Hematopoietic multipotent progenitor cell treated with erythropoietin and hydrocortisone succinate and interleukin-3 and kit ligand, for 8 days (in vitro differentiated cells): Measurements from ENCODE around the gene ITIH4.

Experiments
- DNase-seq: peaks from one replicate; pipeline ENCODE4 v3.0.0-alpha.2; 2015

The ITIH4 gene

DNA sequence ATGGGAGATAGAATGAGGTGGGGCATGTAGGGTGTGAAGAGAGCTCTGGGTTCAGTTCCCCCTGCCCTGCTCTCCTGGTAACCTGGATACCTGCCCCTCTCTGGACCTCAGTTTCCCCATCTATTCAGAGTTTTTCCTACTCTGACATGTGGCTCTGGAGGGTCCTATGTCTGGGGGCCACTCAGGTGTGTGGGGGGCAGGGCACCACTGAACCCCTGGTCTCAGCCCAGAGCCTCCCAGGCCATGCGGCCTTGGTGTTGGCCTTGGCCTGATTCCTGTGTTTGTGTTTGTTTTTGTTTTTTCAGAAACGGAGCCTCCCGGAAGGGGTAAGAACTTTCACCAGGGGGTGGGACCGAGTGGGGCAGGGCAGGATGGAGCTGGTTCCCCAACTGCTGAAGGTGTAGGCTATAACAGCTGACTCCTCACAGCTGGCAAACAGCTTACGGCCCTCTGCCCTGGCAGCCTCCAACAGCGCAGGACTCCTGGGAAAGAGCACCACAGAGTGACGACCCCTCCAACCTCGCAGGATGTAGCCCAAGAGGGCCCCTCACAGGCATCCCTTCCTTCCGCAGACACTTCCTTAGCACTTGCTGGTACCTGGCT, 35.1 kb downstream of the ITIH4 start:
- DNase-seq, result no peak

DNA sequence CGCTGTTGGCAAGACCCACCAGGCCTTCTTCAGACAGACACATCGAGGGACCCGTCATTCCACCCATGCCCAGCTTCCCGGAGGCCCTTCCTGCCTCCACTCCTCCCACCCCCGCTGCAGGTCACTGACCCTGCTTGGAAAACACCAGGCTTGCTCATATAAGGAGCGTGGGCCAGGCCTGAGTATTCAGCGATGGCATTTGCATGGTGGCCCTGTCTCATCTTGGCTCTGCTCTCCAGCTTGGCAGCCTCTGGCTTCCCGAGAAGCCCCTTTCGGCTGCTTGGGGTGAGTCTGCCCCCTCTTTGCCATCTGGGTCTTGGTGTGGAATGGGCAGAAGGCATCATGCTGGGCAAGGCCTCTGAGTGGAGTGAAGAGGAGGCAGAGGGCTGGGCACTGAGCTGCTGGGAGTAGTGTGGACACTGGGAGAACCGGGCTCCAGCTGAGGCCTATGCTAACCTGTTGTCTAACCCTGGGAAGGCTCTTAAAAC, 35.8 kb downstream of the ITIH4 start, which contains the start of gene ITIH3:
Gene ITIH3, plus strand, starts transcription at position 185 of the 488 bp plus-strand sequence. Its CDS starts 8 bp downstream, at position 193.
- no peak for DNase-seq

DNA sequence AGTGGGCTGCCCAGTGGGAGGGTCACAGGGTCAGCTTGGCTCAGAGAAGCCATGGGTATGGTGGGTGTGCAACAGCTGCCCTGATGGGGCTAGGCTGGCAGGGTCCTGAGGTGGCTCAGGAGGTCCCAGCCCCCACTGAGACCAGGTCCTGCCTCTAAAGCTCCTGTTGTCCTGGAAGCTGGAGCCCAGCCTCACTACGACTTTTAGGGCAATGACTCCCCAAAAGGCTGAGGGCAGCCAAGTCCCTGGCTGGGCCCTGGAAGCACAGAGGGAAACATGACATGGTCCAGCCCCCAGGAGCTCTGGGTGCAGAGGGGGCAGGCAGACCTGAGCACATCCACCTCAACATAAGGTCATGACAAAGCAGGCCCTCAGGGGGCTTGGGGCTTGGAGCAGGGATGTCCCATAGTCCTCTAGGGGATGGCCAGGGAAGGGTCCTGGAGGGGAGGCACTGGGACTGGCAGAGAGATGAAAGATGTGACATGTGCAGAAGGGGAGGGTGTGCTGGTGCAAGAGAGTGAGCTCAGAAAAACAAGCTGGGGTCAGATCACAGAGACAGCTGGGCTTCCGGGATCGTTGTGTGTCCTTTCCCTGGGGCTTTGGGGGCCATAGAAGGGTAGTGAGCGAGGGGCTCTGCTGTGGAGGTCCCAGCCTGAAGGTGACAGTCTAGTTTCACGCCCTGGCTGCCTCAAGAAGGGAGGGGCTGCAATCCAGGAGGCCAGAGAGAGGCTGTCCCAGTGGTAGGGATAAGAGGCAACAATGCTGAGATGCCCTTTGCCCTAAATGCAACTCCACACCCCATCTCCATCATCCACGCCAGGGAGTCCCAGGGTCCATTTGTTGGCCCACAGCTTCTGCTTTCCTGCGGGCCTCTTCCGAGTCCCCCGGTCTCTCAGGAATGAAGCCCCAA, 36.5 kb downstream of the ITIH4 start:
- no peak for DNase-seq

DNA sequence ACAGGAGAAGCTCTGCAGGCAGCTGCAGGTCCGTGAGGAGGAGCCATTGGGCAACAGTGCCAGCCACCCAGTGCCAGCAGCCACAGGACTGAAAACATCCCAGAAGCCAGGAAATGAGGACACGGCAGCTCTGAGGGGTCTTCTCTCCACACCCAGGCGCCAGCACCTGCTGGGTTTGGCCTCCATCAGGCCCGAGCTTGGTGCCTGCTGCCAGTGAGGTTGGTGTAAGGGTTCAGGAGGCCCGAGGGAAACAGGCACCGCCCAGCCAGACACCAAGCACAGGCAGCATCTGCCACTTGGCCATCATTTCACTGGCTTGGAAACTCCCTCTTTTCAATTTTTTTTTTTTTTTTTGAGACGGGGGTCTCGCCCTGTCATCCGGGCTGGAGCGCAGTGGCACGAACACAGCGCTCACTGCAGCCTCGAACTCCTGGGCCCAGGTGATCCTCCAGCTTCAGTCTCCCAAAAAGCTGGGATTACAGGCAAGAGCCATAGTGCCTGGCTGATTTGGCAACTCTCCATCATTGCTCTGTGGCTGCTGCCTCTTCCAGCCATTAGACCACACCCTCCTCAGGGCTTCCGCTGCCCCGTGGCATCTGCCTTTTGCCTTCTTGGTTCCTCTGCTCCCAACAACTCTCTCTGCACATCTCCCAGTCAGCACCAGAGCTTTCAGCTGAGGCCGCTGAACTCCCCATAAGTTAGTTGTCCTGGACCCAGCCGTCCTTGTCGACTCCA, 37.3 kb downstream of the ITIH4 start:
- DNase-seq, result peak; percentile 53

DNA sequence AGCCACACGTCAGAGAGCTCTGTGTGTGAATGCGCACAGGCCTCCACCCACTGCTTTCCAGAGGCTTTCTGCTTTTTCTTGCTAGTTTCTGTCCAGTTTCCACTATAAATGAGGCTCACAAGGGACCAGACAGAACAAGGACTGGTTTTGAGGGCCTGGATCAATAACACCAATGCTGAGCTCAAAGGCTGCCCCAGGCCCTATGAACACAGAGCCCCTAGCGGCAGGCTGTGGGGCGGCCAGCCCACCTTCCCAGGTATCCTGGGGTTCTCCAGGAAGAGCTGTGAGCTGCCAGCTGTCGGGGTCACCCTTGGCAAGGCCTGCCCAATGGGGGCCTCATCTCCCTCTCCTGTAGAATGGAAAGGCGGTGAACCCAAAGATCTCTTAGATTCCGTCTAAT, 38.1 kb downstream of the ITIH4 start:
- DNase-seq, result no peak

DNA sequence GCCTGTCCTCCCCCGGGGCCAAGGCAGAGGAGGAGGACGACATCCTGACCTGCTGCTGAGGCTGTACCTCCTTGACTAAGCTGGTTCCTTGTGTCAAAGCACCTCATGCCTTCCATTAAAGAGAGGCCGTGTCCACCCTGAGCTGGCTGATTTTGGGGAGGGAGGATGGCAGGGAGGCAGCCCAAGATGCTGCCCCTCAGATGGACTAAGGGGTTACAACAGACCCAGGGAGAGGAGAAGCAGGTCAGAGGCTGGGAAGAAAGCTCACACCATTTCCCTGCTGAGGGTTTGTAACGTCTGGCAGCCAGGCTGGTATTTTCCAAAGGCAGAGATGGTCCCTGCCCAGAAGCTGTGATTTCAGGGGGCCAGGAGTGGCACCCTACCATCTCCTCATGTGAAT, 38.5 kb downstream of the ITIH4 start:
- no peak for DNase-seq

DNA sequence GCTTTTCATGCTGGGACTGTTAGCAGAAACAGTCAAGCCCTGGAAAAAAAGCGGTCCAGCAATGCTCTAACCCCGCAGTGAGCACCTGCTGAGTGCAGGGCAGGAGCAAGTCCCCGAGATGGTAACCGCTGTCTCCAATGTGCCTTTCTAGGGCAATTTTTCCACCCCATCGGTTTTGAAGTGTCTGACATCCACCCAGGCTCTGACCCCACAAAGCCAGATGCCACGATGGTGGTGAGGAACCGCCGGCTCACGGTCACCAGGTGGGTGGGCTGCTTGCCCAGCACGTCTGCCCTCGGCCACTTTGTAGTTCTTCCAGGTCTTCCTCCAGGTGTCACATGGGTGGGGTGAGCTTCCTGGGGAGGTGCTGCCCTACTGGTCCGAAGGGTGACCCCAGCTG, 39.1 kb downstream of the ITIH4 start:
- no peak for DNase-seq

DNA sequence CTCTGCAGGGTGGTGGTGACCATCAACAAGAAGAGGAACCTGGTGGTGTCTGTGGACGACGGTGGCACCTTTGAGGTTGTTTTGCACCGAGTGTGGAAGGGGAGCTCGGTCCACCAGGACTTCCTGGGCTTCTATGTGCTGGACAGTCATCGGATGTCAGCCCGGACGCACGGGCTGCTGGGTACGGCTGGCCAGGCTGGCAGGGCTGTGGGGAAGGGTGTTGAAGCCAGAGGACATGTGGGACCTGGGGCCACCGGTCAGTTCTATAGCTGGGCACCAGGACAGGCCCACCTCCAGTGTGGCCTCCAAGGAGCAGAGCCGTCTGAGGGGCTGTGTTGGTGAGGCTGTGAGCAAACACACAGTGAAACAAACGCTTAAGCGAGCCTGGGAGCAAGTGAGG, 39.7 kb downstream of the ITIH4 start:
- no peak for DNase-seq

DNA sequence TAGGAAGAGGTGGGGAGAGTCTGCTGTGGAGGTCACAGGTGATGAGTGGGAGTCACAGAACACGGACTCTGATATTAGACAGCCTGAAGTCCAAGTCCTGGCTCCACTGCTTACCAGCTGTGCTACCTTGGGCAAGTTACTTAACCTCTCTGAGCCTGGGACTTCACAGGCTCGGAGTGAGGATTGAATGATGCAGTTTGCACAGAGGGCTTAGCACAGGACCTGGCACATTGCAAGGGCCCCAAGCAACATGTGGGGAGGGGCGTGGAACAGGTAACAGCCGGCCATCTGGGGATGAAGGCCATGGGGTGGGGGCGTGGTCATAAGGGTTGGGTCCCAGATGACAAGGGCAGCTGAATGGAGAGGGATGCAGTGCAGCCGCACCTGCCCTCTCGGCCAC, 40.1 kb downstream of the ITIH4 start:
- DNase-seq, result no peak

DNA sequence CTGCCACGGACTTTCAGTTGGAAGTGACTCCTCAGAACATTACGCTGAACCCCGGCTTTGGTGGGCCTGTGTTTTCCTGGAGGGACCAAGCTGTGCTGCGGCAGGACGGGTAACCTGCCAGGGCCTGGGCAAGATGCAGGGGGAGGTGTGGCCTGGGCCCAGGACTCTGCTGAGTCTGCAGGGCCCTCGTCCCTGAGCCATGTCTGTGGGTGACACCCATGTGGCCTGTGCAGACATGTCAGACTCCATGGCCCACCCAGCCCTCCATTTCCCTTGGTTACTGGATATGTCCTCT, 40.8 kb downstream of the ITIH4 start:
- DNase-seq, result no peak

DNA sequence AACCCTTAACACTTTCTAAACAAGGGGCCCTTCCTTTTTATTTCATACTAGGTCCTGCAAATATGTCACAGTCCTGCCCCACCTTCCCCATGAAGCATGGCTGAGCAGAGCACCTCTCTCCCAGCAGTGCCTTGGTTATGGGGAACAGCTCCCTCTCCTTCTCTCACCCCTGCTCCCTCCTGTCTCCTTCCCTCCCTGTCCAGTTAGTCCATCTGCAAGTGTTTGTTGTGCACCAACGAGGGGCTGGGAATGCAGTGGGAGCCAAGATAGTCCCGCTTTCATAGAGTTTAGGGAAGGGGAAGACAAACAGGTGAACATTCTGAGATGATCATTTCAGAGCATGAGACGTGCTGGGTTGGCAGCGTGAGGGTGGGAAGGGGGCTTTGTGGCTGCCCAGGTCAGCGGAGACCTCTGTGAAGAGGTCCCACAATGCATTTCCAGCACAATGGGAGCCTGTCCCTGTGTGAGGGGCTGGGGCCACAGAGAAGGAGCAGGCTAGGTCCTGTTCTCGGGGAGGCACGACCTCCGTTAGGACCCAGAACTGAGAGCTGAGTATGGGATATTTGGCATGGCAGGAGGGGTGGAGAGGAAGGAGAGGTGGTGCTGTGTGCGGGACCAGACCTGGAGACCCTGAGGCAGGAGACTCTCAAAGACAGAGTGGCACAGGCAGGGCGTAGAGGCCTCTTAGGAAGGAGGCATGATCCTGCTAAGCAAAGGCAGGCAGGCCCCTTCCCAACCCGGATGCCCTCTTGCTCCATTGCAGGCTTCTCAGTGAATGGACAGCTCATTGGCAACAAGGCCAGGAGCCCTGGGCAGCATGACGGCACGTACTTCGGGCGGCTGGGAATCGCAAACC, 41.4 kb downstream of the ITIH4 start:
- DNase-seq, result no peak

DNA sequence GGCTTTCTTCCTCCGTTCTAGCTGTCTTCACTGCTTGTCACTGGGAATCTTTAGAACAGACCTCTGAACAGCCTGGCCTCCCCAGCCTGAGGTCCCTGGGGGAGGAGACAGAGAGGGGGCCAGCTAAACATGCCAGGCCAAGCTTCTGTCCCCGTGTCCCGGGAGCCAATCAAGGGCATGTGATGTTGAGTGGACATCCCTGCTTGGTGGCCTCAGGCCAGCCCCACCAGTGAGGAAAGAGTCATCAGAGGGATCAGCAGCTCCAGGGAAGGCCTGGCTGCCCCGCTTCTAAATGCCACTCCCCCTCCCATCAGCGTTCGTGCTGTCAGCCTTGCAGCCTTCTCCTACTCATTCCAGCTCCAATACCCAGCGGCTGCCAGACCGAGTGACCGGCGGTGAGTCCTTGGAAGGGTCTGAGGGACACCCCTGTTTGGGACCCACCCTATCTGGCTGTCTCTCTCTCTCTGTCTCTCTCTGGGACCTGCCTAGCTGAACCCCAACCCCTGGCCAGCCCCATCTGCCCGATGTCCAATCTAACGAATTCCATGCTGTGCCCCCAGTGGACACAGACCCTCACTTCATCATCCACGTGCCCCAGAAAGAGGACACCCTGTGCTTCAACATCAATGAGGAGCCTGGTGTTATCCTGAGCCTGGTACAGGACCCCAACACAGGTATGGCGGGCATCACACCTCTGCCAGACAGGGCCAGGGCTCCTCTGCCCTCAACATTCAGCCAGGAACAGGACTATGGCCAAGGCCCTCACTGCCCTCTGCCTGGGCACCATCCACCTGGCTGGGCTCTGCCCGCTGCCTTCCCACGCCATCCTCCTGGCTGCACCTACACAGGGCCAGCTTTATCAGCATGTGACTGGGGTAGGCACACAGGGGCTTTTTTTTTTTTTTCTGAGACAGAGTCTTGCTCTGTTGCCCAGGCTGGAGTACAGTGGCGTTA, 42.5 kb downstream of the ITIH4 start:
- DNase-seq, result no peak

DNA sequence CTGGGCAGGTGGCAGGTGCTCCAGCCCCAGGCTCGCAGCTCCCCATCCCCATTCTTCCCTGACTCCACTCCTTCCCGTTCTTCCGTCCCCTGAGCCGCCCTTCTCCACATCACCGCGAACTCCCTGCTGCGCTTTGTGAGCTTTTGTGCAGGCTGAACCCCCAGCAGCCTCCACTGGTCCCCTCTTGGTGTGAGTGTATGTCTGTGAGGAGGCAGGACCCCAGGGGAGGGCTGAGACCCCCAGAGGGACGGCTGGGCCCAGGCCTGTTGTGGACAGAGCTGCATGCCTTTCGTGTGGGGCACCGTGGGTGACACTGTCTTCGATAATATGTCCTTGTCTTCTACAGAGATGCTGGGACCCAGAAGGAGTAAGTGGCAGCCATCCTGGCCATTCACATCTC, 43.2 kb downstream of the ITIH4 start:
- DNase-seq, result no peak

DNA sequence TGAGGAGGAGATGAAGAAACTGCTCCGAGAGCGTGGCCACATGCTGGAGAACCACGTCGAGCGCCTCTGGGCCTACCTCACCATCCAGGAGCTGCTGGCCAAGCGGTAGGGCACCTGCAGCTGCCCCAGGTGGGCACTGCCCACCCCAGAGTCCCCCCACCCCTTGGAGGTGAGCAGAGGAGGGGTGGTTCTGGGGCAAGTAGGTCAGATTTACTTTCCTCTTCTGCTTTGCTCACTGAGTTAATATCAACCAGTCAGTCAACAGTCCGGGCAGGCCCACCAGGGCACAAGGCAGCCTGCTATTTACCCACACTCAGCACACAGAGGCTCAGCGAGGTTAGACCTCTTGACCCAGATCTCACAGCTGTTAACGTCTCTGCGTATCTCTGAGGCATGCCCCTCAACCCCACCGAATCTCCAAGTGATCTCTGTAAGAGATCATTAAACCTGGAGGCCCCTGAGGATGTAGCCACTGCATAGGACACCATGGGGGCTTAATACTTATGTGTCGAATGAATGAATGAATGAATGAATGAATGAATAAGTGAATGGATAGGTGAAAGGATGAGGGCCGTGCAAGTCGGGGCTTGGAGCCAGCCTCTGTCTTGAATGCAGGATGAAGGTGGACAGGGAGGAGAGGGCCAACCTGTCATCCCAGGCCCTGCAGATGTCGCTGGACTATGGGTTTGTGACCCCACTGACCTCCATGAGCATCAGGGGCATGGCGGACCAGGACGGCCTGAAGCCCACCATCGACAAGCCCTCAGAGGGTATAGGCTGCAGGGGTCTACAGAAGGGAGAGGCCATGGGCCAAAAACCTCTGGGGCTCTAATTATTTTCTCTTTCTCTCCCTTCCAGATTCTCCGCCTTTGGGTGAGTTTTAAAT, 43.9 kb downstream of the ITIH4 start:
- no peak for DNase-seq

DNA sequence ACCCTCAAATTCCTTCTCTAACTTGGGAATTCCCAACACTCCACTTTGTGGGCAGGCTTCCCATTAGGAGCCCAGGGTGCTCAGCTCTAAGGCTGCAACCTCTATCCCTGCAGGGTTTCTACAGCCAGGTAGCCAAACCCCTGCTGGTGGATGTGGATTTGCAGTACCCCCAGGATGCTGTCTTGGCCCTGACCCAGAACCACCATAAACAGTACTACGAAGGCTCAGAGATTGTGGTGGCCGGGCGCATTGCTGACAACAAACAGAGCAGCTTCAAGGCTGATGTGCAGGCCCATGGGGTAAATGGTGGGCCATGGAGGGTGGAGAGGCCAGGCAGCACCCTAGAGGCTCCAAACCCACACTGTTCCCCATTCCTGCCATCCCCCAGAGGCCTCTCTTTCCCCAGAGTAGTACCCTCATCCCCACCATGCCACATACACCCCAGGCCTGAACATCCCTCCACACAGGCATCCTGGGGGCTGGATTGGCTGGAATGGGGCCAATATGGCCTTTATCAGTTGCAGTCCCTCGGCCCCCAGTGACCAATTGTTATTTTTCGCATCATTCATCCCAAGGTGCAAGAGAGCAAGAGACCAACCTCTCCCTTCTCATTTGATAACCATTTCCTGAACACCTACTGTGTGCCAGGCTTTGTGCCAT, 45.4 kb downstream of the ITIH4 start:
- DNase-seq, result no peak

DNA sequence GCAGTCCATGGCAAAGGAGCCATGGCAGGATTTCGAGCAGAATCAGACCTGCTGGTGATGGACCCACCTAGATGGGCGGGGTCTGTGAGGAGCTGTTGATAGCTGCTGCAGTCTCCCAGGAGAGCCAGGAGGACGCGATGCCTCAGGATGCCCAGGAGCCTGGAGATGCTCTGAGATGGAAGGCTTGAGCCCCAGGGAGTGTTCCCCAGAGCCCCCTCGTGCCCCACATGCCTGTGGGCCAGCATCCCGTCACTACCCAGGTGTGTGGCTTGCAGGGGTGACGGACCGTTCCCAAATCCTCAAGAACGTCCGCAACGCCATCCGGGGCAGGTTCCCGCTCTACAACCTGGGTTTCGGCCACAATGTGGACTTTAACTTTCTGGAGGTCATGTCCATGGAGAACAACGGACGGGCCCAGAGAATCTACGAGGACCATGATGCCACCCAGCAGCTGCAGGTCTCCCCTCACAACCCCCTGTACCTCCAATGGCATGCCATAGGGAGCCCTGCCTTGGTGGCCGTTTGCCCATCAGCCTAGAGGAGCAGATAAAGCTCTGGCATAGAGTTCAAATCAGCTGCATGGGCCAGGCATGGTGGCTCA, 46.4 kb downstream of the ITIH4 start:
- no peak for DNase-seq

DNA sequence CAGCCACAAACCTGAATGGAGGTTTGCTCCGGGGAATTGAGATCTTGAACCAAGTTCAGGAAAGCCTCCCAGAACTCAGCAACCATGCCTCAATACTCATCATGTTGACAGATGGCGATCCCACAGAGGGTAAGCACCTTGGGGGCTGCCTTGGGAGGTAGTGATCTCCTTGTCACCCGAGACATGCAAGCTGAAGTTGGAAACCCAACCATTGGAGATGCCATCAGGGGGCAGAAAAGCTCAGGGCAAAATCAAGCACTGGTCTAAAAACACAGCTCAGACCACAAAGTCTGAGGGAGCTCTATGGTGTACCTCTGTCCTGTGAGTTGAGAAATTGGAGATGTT, 47.3 kb downstream of the ITIH4 start:
- no peak for DNase-seq

DNA sequence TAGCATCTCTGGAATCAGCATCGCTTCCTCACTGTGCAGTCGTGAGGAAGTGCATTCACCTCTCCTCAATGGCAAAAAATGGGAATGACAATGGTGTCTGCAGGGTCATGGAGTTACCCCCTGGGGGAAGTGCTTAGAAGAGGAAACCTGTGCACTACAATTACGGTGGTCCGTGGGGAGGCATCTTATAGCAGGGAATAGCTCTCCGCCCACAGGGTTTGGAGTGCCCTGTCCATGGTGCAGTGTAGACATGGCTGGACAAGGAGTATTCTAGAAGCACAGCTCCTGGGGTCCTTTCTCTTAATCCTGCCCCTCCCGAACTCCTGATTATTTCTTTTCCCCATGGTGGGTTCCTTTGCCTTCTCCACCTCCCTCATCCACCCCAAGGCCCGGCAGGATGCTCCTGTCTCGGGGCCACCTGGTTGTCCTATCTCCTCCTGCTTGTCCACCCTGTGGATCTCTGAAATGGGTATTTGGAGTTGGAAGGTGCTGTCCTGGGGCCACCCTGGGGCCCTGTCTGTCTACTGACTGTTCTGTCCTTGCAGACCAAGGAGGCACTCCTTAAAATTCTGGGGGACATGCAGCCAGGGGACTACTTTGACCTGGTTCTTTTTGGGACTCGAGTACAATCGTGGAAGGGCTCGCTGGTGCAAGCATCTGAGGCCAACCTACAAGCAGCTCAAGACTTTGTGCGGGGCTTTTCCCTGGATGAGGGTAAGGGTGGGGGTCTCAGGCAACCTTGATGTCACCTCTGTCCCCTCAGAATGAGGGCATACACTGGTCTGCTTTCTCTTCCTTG, 47.9 kb downstream of the ITIH4 start:
- no peak for DNase-seq

DNA sequence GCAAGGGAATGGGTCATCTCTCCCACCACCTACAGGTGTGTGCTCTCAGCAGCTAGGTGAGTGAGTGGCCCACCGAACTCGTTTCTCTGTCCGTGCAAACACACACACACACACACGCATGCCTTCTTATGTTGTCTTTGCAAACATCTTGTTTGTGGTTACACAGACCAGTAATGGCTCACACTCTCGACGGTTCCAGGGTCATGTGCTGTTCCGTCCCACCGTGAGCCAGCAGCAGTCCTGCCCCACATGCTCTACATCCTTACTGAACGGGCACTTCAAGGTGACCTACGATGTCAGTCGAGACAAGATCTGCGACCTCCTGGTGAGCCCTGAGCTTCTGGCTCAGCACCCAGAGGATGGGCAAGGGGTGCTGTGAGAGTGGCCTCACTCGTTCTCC, 48.7 kb downstream of the ITIH4 start:
- no peak for DNase-seq
